Kidney epithelial cell (primary cell): ENCODE measurements around the gene XCR1. TPM values are rescaled to one million over a fixed set of nuclear protein-coding genes. Genes with fewer than 3 reads are reported as not detected.
"Not testable (repeated sequence)": the region's sequence is repeated elsewhere in the genome, so short reads cannot be mapped to it uniquely, and the experiment has no call there.

Experiments
- DNase-seq: peaks from one replicate; pipeline ENCODE4 v3.0.0-alpha.2; 2010; ENCODE audit warnings: low read depth
- H3K27me3 ChIP-seq: 2 replicates; pipeline ENCODE4 v1.6.0; 2011; ENCODE audit warnings: low read length; ENCODE audit not compliant: control insufficient read depth, insufficient read depth
- H3K36me3 ChIP-seq: 2 replicates; pipeline ENCODE4 v1.5.1; 2011; ENCODE audit warnings: low read length; ENCODE audit not compliant: control insufficient read depth, insufficient read depth
- H3K4me3 ChIP-seq: 2 replicates; pipeline ENCODE4 v1.5.1; 2011; ENCODE audit warnings: low read depth, mild to moderate bottlenecking, control low read depth, low read length
- CTCF ChIP-seq: IDR thresholded peaks from 2 replicates; pipeline ENCODE4 v1.5.1; 2011; ENCODE audit warnings: mild to moderate bottlenecking, moderate library complexity, low read length, control low read depth, inconsistent platforms; ENCODE audit not compliant: insufficient read depth, poor library complexity, severe bottlenecking
- total RNA-seq: library from RNA; depleted of rRNA; stranded (reverse); fragments of >200 nt; gene quantifications from 2 replicates; pipeline ENCODE4 v1.2.3, GENCODE V29; 2015

XCR1 gene
- total RNA-seq, 1 donor from 2014 or later: not detected

GRCh38 chr3:46052531-46052930, 25.2 kb upstream of the XCR1 start:
- no peak for TF ChIP-seq CTCF
- DNase-seq: no peak
- H3K27me3 ChIP-seq: no peaks in the 10 kb centered on the region
- H3K36me3 ChIP-seq: no peaks in the 10 kb centered on the region
- no peak overlapping the region for H3K4me3 ChIP-seq

GRCh38 chr3:46049093-46049492, 21.8 kb upstream of the XCR1 start:
- DNase-seq: no peak
- H3K4me3 ChIP-seq: no peak overlapping the region
- H3K27me3 ChIP-seq: no peaks in the 10 kb centered on the region
- H3K36me3 ChIP-seq: no peaks in the 10 kb centered on the region
- no peak for TF ChIP-seq CTCF

- not testable (repeated sequence) for DNase-seq, H3K4me3 ChIP-seq, H3K27me3 ChIP-seq, H3K36me3 ChIP-seq
Observed at GRCh38 chr3:46046231-46046630, 18.9 kb upstream of the XCR1 start.

GRCh38 chr3:46038916-46039315, 11.6 kb upstream of the XCR1 start:
- H3K36me3 ChIP-seq: no peaks in the 10 kb centered on the region

GRCh38 chr3:46038071-46038470, 10.8 kb upstream of the XCR1 start:
- not testable (repeated sequence) for H3K27me3 ChIP-seq, DNase-seq, H3K36me3 ChIP-seq, H3K4me3 ChIP-seq

More at GRCh38 chr3:46038916-46039315, 11.6 kb upstream of the XCR1 start:
- H3K27me3 ChIP-seq: no peaks in the 10 kb centered on the region
- no peak overlapping the region for H3K4me3 ChIP-seq
- no peak for TF ChIP-seq CTCF
- no peak for DNase-seq

GRCh38 chr3:46036191-46036590, 8.9 kb upstream of the XCR1 start:
- Histone ChIP-seq H3K36me3 (no peaks in the 10 kb centered on the region), H3K4me3 (no peak overlapping the region), H3K27me3 (peaks cover 2% of the 10 kb centered on the region)
- DNase-seq: no peak
- no peak for TF ChIP-seq CTCF

GRCh38 chr3:46031747-46032146, 4.5 kb upstream of the XCR1 start:
- Histone ChIP-seq H3K4me3 (no peak overlapping the region), H3K36me3 (no peaks in the 10 kb centered on the region), H3K27me3 (peaks cover 2% of the 10 kb centered on the region)
- TF ChIP-seq CTCF: no peak
- DNase-seq: no peak
